AG04449 (cell line): ENCODE results near the gene SAMD4B.

Experiments
- CTCF ChIA-PET: fragments of 350-600 bp; formaldehyde crosslinking; extraction: SDS; loops from one replicate; lab custom pipeline; 2021; ENCODE audit warnings: antibody characterized with exemption; lab: Yijun Ruan, JAX
- POLR2A ChIA-PET: fragments of 400-600, 350-600 bp; formaldehyde crosslinking; extraction: SDS; loops from one replicate; lab custom pipeline; 2020; ENCODE audit warnings: antibody characterized with exemption, inconsistent platforms; lab: Yijun Ruan, JAX
- DNase-seq: peaks from one replicate; pipeline ENCODE4 v3.0.0-alpha.2; 2010; ENCODE audit warnings: low read depth, low spot score
- H3K4me3 ChIP-seq: 2 replicates; pipeline ENCODE4 v1.5.1; 2011; ENCODE audit warnings: low read depth, mild to moderate bottlenecking, control low read depth, low read length
- CTCF ChIP-seq: IDR thresholded peaks from one replicate; pipeline ENCODE4 v1.5.1; 2011; ENCODE audit warnings: mild to moderate bottlenecking, moderate library complexity, low read length, control low read depth, inconsistent platforms; ENCODE audit not compliant: insufficient read depth; ENCODE audit errors: missing control alignments

SAMD4B gene

GRCh38 chr19:39314016-39314728 lies 28.0 kb upstream of the SAMD4B start:
- ChIA-PET CTCF (interaction anchor here (0.8 to 2.0 kb wide), 2 partner anchors 13 to 14 kb away, joined by 3 to 7 read pairs; no protein-coding TSS in a partner anchor), POLR2A (no interaction called here)
- no peak for DNase-seq
- no peak overlapping the region for H3K4me3 ChIP-seq
- no peak for TF ChIP-seq CTCF

GRCh38 chr19:39315933-39316332 lies 26.3 kb upstream of the SAMD4B start:
- no peak for DNase-seq
- H3K4me3 ChIP-seq = no peak overlapping the region
- POLR2A ChIA-PET = no interaction called here
- TF ChIP-seq CTCF = no peak
- CTCF ChIA-PET = interaction anchor here (1.1 to 2.0 kb wide), 2 partner anchors 12 to 196 kb away, joined by 3 to 7 read pairs; no protein-coding TSS in a partner anchor

GRCh38 chr19:39316627-39317321 lies 25.4 kb upstream of the SAMD4B start:
- no peak for TF ChIP-seq CTCF
- DNase-seq = no peak
- POLR2A ChIA-PET = no interaction called here
- H3K4me3 ChIP-seq = no peak overlapping the region
- CTCF ChIA-PET = interaction anchor here (1.1 to 2.0 kb wide), 4 partner anchors 10 to 197 kb away, joined by 3 to 7 read pairs (median 4); no protein-coding TSS in a partner anchor

GRCh38 chr19:39317476-39317875 lies 24.7 kb upstream of the SAMD4B start:
- H3K4me3 ChIP-seq = no peak overlapping the region
- DNase-seq = no peak
- TF ChIP-seq CTCF = no peak
- ChIA-PET POLR2A (no interaction called here), CTCF (interaction anchor here (1.2 to 1.3 kb wide), 2 partner anchors 9 to 195 kb away, joined by 3 to 5 read pairs; no protein-coding TSS in a partner anchor)

GRCh38 chr19:39318071-39318470 lies 24.1 kb upstream of the SAMD4B start:
- CTCF ChIA-PET = interaction anchor here (1.2 to 1.3 kb wide), 2 partner anchors 9 to 196 kb away, joined by 3 to 5 read pairs; no protein-coding TSS in a partner anchor
- POLR2A ChIA-PET = no interaction called here
- H3K4me3 ChIP-seq = no peak overlapping the region
- TF ChIP-seq CTCF = no peak
- no peak for DNase-seq

- DNase-seq = no peak
- no peak for TF ChIP-seq CTCF
- no peak overlapping the region for H3K4me3 ChIP-seq
- ChIA-PET CTCF (no interaction called here), POLR2A (no interaction called here)
These were observed 23.5 kb upstream of the SAMD4B start for GRCh38 chr19:39318690-39319089.
